NCI-H2196 (cell line): Measurements from ENCODE around the gene CNPY1.

Source experiments
- DNase-seq: peaks from one replicate; lab custom pipeline; 2025; ENCODE audit not compliant: unreplicated experiment; lab: John Stamatoyannopoulos, UW

CNPY1 gene

DNA sequence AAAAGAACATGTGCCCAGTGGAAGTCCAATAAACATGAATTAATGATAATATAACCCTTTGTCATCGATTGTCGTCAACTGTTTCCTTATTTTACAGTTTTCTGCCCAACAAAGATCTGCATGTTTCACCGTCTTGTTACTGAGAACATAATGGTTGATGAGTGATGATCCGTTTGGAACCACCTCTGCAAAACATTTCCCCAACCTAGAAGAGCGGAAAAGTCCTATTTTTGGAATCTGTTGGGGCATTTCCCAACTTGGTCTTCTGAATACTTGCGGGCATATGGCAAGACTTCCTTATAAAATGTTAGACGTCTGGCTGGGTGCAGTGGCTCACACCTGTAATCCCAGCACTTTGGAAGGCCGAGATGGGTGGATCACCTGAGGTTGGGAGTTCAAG, 32.1 kb downstream of the CNPY1 start:
- no peak for DNase-seq

GRCh38 chr7:155513543-155514285, 32.6 kb downstream of the CNPY1 start:
- no peak for DNase-seq

DNA sequence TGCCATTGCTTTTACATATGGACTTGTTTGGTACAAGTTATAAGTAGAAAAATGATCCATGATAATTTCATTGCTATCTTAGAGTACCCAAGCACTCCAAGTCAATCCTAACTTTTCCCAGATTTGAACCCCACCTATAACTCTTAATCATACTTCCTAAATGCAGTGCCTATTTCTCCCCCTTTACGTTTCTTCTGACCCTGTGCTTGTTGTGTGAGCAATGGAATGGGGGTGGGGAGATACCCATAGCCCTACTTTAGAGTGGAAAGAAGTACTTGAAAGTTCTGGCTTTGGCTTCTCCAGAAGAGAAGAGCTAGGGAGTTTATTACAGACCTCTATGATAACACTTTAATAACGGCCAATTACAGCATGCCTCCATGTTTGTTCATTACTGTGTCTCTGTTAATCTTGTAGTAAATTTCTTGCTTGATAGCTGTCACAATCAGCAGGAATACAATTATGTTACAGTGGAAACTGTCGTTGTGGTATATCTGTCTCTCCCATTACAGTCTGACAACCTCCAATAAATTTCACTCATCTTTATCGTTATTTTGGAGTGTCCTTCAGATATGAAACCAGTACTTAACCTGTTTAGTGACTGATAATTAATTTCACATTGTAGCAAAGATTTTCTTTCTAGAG, 34.0 kb downstream of the CNPY1 start:
- no peak for DNase-seq

- DNase-seq: no peak
These were observed 34.7 kb downstream of the CNPY1 start for GRCh38 chr7:155511702-155511996.

- DNase-seq: no peak
These were observed 35.2 kb downstream of the CNPY1 start for GRCh38 chr7:155510975-155511701.

DNA sequence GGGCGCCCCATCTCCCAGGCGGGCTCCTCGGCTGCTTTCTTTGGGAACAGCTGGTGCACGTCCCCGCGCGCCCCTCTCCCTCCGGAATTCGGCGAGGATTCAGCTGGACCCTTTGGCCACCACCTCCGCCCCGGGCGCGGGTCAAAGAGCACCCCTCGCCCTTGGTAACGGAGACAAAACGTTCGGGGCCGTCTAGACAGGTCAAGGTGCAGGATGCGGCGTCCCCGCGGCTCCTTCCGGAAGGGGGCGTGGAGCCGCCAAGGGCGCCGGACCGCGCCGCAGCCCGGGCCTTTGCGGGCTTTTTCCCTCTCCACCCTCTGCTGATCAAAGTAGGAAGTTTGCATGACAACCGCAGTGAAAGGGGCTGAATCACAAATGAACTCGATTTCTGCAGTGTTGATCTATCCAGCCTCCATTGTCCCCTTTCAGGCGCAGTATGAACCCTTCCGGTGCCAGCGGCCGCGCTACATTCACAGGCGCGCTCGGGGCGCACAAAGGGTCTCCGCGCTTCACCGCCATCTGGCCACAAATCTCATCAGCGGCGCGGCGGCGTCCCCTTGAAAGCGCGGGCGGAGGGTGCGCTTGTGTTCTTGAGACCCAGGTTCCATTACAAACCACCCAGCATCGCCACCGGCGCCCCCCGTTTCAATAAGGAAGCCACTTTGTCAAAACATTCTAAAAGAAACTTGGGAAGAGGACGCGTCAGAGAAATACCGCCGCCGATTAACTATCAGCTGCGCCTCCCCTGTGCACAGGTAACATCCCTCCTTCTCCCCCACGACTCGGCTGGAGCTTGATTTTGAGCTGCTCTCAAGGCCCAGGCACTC, 36.4 kb downstream of the CNPY1 start:
- no peak for DNase-seq

GRCh38 chr7:155509359-155509724, 37.0 kb downstream of the CNPY1 start:
- DNase-seq: no peak

- no peak for DNase-seq
These were observed 37.7 kb downstream of the CNPY1 start for GRCh38 chr7:155508376-155509358.

GRCh38 chr7:155507576-155507975, 38.8 kb downstream of the CNPY1 start:
- DNase-seq: no peak

GRCh38 chr7:155506854-155507337, 39.5 kb downstream of the CNPY1 start:
- DNase-seq: no peak

GRCh38 chr7:155505422-155505793, 41.0 kb downstream of the CNPY1 start:
- no peak for DNase-seq

DNA sequence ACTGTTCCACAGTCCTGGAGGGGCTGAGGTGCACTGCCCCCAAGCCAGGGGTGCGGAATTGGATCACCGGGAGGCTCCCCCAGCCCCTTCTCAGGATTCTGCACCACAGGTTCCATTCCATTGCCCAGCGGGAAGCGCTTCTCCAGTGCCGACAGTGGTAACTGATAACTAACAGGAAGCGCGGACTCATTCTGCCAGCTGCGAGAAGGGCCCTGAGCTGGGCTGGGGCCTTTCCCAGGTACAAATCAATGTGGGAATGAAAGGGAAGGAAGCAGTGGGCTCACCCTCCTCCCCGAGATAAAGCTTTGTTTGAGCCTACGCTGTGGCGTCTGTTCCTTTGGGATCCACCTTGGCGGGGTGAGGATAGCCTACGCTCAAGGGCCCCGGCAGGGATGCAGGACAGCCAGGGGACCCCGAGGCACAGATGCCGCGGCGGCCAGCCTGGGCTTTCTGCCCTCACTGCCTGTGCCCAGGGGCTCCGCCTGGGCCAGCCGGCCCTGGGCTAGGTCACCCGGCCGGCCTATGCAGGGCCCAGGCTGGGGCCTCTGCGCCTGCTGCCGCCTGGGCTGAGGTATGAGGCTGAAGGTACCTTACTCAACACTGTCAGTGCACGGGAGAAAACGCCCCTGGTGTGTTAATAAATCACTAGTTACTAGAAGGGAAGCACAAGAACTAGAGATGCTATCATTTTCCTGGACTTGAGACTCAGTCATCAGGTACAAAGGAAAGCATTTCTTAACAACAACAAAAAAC, 49.0 kb downstream of the CNPY1 start:
- no peak for DNase-seq

DNA sequence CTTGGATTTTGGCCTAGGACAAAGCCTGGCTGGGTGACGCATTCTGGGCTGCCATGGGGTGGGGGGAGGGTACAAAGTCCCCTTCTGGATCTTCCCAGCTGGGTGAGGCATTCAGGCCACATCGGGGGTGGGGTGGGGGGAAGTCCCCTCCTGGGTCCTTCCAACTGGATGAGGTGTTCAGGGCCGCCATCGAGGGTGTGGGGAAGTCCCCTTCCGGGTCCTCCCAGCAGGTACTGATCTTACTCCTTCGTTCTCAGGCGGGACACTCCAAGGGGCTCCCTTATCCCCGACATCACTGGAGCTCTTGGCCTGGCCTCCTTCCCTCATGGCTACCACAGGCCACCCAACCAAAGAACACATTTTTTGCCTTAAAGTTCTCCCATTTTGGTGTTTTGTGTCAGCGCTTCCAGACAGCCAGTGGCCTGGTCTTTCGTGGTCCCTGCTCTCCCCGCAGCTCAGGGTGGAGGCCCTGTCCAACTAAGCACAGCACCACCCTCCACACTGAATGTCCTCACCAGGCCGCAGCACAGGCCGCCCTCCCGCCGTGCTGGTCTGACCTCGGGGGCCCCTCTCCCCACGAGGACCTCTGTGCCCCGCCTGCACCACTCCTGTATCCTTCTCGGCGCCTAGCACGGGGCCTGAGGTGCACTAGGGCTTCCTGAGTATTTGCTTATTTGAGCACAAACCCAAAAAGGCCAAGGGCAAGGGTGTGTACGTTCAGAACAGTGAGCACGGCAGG, 49.9 kb downstream of the CNPY1 start:
- DNase-seq: no peak

- peak; percentile 47 for DNase-seq
These were observed 50.7 kb downstream of the CNPY1 start for GRCh38 chr7:155495440-155496248.

- DNase-seq: no peak
These were observed 51.8 kb downstream of the CNPY1 start for GRCh38 chr7:155494551-155494950.

- DNase-seq: no peak
These were observed 52.4 kb downstream of the CNPY1 start for GRCh38 chr7:155493744-155494538.

DNA sequence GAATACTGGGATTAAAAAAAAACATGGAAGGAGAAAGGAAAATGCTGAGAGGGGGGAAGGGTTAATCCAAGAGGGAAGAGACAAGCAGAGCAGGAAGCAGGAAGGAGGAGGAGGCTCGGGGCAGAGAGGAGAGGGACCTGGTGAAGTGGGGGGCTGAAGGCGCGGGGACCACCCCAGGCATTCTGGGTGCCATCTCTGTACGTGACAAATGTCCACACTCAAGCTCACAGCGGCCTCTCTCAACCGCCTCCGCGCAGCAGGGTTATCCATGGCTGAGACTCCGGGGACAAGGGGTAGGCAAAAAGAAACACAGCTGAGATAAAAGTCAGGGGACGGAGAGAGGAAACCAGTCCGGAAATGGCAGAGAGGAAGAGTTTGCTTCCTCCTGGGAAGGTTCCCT, 54.5 kb downstream of the CNPY1 start:
- no peak for DNase-seq
